Small intestine (tissue), 7 donors: ENCODE measurements around the gene DNMT1. TPM values are rescaled to one million over a fixed set of nuclear protein-coding genes. Genes with fewer than 3 reads are reported as not detected.
"Not testable (repeated sequence)": the region's sequence is repeated elsewhere in the genome, so short reads cannot be mapped to it uniquely, and the experiment has no call there.

ENCODE experiments used
- DNase-seq, 2 donors: peaks; one replicate each; pipeline versions ENCODE4 v3.0.0 to v3.0.0-alpha.2; 2013
- FAIRE-seq: peaks from 2 replicates; lab custom pipeline; 2012; peaks lifted over from hg19 to GRCh38; lab: Jason Lieb, UNC
- H3K27ac ChIP-seq, 3 donors: one replicate each; pipeline ENCODE4 v1.5.1; 2013; ENCODE audit warnings: low read length in 2 of 3, mild to moderate bottlenecking in 2 of 3, control low read depth in 1 of 3, inconsistent platforms in 1 of 3, low read depth in 1 of 3, moderate library complexity in 1 of 3
- H3K27me3 ChIP-seq, 3 donors: one replicate each; pipeline ENCODE4 v1.6.1; 2013; ENCODE audit warnings: low read length in 3 of 3, inconsistent platforms in 1 of 3; ENCODE audit not compliant: control insufficient read depth in 3 of 3, insufficient read depth in 3 of 3
- H3K36me3 ChIP-seq, 3 donors: one replicate each; pipeline ENCODE4 v1.6.1; 2013; ENCODE audit warnings: low read length in 3 of 3, inconsistent platforms in 1 of 3, low read depth in 1 of 3, mild to moderate bottlenecking in 1 of 3, moderate library complexity in 1 of 3; ENCODE audit not compliant: control insufficient read depth in 3 of 3, insufficient read depth in 2 of 3
- H3K4me1 ChIP-seq, 3 donors: one replicate each; pipeline ENCODE4 v1.6.1; 2013; ENCODE audit warnings: low read length in 2 of 3, inconsistent platforms in 1 of 3, low read depth in 1 of 3, mild to moderate bottlenecking in 1 of 3, moderate library complexity in 1 of 3; ENCODE audit not compliant: control insufficient read depth in 3 of 3, insufficient read depth in 2 of 3
- H3K4me3 ChIP-seq, 3 donors: one replicate each; pipeline ENCODE4 v1.5.1; 2013; ENCODE audit warnings: low read length in 3 of 3, control low read depth in 1 of 3, inconsistent platforms in 1 of 3, low read depth in 1 of 3, mild to moderate bottlenecking in 1 of 3, moderate library complexity in 1 of 3
- H3K9me3 ChIP-seq, 2 donors: one replicate each; pipeline ENCODE4 v1.6.1; 2013; ENCODE audit warnings: low read depth in 1 of 2, low read length in 1 of 2; ENCODE audit not compliant: control insufficient read depth in 2 of 2, insufficient read depth in 1 of 2
- WGBS, 3 donors: extraction: QIAGEN DNeasy Blood & Tissue Kit; methylation state at CpG; one replicate each; pipeline ENCODE4 v1.1.7; 2013; 5-methylcytosine and 5-hydroxymethylcytosine counted together
- polyA plus RNA-seq, 4 donors: library from polyadenylated mRNA; stranded (reverse) in 3 of 4; unstranded in 1 of 4; fragments of 200-250 nt in 3 of 4; fragments of 120-200 nt in 1 of 4; gene quantifications; one replicate each; pipeline versions ENCODE4 v1.2.1 to v1.2.3, GENCODE V29; 2013
- donor health status: healthy with polysubstance abuse.
- donor health status: control.
- donor health status: control.
- donor health status: Bipolar disorder and iron deficiency.
- donor health status: healthy.

The DNMT1 gene
- polyA plus RNA-seq, 4 donors = 10.0 to 44.8 (median 22.9) TPM

DNA sequence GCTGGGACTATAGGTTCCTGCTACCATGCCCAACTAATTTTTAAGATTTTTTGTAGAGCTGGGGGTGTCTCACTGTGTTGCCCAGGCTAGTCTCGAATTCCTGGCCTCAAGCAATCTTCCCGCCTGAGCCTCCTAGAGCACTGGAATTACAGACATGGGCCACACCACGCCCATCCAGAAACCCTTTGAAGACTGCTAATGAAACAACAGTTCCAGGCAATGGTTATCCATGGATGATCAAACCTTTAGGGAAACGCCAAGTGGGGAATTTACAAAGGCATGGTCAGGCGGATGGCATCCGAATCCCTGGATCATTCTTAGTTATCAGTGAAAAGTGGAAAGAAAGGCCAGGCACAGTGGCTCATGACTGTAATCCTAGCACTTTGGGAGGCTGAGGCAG, 16.9 kb upstream of the DNMT1 start:
- Histone ChIP-seq H3K9me3 (peaks cover 0 to 6% of the 10 kb centered on the region in 2 donors), H3K4me1 (no peaks in the 10 kb centered on the region), H3K27ac (no peak overlapping the region), H3K27me3 (no peaks in the 10 kb centered on the region), H3K4me3 (no peak overlapping the region), H3K36me3 (no peaks in the 10 kb centered on the region)
- whole genome bisulfite sequencing, 3 donors = 74 to 91% (median 82%) methylated on average over 6 of the region's 6 CpGs
- no peak for FAIRE-seq
- no peak for DNase-seq

DNA sequence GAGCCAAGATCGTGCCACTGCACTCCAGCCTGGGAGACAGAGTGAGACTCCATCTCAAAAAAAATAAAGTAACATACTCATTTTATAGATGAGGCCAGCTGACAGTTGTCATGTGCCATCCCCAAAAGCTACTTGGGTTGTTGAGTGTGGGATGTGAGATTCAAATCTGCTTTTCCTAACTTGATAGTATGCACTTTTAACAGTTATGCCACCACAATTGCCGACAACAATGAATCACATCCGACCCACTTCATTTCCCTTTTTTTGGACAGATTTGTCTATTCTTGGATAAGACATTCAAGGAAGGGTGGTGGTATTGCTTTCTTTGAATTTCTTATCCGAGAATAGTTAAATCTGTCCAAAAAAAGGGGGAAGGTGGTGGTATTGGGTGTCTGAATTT, 16.3 kb upstream of the DNMT1 start:
- Histone ChIP-seq H3K9me3 (peaks cover 0 to 6% of the 10 kb centered on the region in 2 donors), H3K4me1 (no peaks in the 10 kb centered on the region), H3K4me3 (no peak overlapping the region), H3K36me3 (no peaks in the 10 kb centered on the region), H3K27me3 (no peaks in the 10 kb centered on the region), H3K27ac (no peak overlapping the region)
- FAIRE-seq (no peak), DNase-seq (no peak)
- WGBS, 3 donors = 84 to 87% (median 86%) methylated on average over 4 of the region's 4 CpGs

DNA sequence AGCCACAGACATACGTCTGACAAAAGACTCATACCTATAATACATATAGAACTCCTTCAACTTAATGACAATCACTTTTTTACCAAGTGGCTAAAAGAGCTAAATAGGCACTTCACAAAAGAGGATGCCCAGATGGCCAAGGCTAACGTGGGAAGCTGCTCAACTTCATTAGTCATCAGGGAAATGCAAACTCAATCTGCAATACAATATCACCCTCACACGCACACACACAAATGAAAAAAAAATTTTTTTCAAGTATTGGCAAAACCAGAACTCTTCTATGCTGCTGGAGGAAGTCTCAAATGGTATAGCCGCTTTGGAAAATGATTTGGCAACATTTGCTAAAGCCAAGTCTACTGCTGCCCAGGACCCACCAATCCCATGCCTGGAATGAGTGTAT, 14.6 kb upstream of the DNMT1 start:
- Histone ChIP-seq H3K27ac (no peak overlapping the region), H3K36me3 (no peaks in the 10 kb centered on the region), H3K27me3 (no peaks in the 10 kb centered on the region), H3K4me1 (no peaks in the 10 kb centered on the region), H3K9me3 (peaks cover 0 to 6% of the 10 kb centered on the region in 2 donors), H3K4me3 (no peak overlapping the region)
- FAIRE-seq (no peak), DNase-seq (no peak)
- 57 to 61% (median 57%) methylated on average over 4 of the region's 4 CpGs for WGBS, 3 donors

DNA sequence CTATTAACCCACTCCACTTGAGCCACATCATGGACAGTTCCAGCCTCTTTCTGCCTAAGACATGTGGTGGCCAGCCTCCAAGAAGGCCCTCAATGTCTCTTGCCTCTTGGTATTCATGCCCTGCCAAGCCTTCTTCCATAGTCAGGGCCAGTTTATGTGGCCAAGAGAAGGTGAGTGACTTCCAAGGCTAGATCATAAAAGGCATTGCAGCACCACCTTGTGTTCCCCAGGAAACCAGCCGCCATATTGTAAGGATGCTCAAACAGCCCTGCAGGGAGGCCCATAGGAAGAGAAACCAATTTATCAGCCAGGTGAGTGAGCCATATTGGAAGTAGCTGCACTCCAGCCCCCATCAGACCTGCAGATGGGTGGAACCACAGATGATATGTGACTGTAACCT, 12.3 kb upstream of the DNMT1 start:
- FAIRE-seq (no peak), DNase-seq (no peak)
- H3K27me3 ChIP-seq = no peaks in the 10 kb centered on the region
- H3K4me1 ChIP-seq = no peaks in the 10 kb centered on the region
- no peaks in the 10 kb centered on the region for H3K36me3 ChIP-seq
- H3K4me3 ChIP-seq = no peak overlapping the region
- H3K9me3 ChIP-seq = peaks cover 0 to 6% of the 10 kb centered on the region in 2 donors
- WGBS, 3 donors = 94 to 100% (median 96%) methylated on average over 1 of the region's 1 CpG
- no peak overlapping the region for H3K27ac ChIP-seq

DNA sequence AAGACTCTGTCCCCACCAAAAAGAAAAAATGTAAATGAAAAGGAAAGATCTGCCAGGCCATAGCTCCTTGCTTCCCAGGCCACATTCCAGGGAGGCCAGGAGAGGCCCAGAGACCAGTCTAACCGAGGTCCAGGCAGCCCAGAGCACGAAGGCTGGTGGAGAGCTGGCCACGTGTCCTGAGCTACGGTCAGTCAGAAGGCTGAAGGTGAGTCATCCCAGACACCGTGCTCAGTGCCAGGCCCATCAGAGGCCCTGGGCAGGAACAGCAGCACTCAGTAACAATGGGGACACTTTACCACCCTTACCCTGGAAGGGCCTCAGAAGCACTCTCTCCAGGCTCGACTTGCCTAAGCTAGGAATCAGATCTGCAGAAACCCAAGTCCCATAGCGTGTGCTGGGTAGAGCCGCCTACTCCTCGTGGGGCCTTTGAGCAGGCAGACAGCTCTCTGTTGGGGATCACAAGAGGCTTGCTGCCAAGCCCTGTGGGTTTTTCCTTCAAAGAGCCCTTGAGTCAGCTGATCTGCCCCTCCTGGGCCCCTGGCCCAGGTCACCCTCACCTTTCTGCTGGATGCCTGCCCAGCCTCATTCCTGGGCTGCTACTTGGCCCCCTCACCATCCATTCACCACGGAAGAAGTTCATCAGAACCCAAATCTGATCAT, 11.6 kb upstream of the DNMT1 start:
- no peaks in the 10 kb centered on the region for H3K27me3 ChIP-seq
- WGBS, 3 donors = 82 to 89% (median 88%) methylated on average over 10 of the region's 10 CpGs
- DNase-seq (no peak), FAIRE-seq (no peak)
- H3K36me3 ChIP-seq = no peaks in the 10 kb centered on the region
- no peak overlapping the region for H3K27ac ChIP-seq
- peaks cover 0 to 6% of the 10 kb centered on the region in 2 donors for H3K9me3 ChIP-seq
- H3K4me3 ChIP-seq = no peak overlapping the region
- H3K4me1 ChIP-seq = no peaks in the 10 kb centered on the region

DNA sequence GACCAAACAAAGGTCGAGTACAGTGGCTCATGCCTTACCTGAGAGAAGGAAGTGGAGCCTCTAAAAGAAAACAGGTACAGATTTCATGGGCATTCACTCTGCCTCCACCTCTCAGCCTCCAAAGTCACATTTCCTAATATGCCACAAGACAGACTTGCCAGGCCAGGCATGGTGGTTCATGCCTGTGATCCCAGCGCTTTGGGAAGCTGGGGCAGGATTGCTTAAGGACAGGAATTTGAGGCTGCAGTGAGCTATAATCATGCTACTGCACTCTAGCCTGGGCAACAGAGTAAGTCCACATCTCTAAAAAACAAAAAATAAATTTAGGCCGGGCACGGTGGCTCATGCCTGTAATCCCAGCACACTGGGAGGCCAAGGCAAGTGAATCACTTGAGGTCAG, 10.9 kb upstream of the DNMT1 start:
- no peak for DNase-seq
- FAIRE-seq = no peak
- 79 to 87% (median 83%) methylated on average over 4 of the region's 4 CpGs for WGBS, 3 donors

DNA sequence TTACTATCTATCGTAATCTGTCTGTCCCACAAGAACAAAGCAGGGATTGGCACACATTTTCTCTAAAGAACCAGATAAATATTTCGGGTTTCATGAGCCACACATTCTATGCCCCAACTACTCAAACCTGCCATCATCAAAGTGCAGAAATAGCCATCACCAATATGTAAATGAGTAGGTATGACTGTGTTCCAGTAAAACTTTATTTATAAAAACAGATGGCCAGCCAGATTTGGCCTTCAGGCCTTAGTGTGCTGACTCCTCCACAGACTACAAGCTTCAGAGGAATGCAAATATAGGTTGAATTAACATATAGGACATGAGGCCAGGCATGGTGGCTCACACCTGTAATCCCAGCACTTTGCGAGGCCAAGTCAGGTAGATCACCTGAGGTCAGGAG, 8.9 kb upstream of the DNMT1 start:
- H3K4me3 ChIP-seq = no peak overlapping the region
- no peak overlapping the region for H3K27ac ChIP-seq
- no peak for DNase-seq
- H3K9me3 ChIP-seq = peaks cover 0 to 6% of the 10 kb centered on the region in 2 donors
- 92 to 94% (median 93%) methylated on average over 3 of the region's 3 CpGs for WGBS, 3 donors
- H3K27me3 ChIP-seq = no peaks in the 10 kb centered on the region
- no peaks in the 10 kb centered on the region for H3K36me3 ChIP-seq
- no peak for FAIRE-seq
- H3K4me1 ChIP-seq = no peaks in the 10 kb centered on the region

More for the DNA sequence above, 10.9 kb upstream of the DNMT1 start:
- Histone ChIP-seq H3K4me1 (no peaks in the 10 kb centered on the region), H3K27me3 (no peaks in the 10 kb centered on the region), H3K36me3 (no peaks in the 10 kb centered on the region), H3K4me3 (no peak overlapping the region), H3K9me3 (peaks cover 0 to 6% of the 10 kb centered on the region in 2 donors), H3K27ac (no peak overlapping the region)

DNA sequence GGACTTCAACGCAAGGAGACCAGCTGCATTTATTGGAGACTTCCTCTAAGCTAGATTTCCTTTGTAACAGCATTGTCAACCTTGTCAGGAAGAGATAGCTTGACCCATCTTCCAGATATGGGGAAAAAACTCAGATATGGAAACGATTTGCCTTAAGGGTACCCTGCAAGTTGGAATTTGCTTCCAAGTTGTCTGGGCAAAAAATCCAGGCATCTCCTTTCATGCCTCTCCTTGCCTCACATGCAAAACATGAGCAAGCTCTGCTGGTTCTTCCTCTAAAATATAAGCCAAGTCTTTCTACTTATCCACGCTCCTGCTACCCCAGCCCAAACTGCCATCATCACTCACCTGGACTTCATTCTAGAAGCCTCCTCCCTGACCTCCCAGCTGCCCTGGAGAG, 6.4 kb upstream of the DNMT1 start:
- no peaks in the 10 kb centered on the region for H3K4me1 ChIP-seq
- H3K9me3 ChIP-seq = no peaks in the 10 kb centered on the region
- H3K27ac ChIP-seq = no peak overlapping the region
- H3K4me3 ChIP-seq = no peak overlapping the region
- DNase-seq (no peak), FAIRE-seq (no peak)
- H3K27me3 ChIP-seq = no peaks in the 10 kb centered on the region
- 58 to 81% (median 76%) methylated on average over 3 of the region's 3 CpGs for WGBS, 3 donors
- H3K36me3 ChIP-seq = no peaks in the 10 kb centered on the region

DNA sequence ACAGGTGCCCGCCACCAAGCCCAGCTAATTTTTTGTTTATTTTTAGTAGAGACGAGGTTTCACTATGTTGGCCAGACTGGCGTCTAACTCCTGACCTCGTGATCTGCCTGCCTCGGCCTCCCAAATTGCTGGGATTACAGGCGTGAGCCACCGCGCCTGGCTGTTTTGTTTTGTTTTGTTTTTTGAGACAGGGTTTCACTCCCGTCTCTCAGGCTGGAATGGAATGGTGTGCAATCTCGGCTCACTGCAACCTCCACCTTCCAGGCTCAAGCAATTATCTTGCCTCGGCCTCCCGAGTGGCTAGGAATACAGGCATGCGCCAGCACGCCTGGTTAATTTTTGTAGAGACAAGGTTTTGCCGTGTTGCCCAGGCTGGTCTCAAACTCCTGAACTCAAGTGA, 5.3 kb upstream of the DNMT1 start:
- not testable (repeated sequence) for H3K27me3 ChIP-seq, FAIRE-seq
- 90 to 92% (median 90%) methylated on average over 15 of the region's 15 CpGs for WGBS, 3 donors

More for the DNA sequence above, 5.3 kb upstream of the DNMT1 start:
- not testable (repeated sequence) for DNase-seq, H3K4me3 ChIP-seq, H3K27ac ChIP-seq, H3K9me3 ChIP-seq, H3K36me3 ChIP-seq, H3K4me1 ChIP-seq
